ENCODE measurements around the gene TLE7.

The TLE7 gene

DNA sequence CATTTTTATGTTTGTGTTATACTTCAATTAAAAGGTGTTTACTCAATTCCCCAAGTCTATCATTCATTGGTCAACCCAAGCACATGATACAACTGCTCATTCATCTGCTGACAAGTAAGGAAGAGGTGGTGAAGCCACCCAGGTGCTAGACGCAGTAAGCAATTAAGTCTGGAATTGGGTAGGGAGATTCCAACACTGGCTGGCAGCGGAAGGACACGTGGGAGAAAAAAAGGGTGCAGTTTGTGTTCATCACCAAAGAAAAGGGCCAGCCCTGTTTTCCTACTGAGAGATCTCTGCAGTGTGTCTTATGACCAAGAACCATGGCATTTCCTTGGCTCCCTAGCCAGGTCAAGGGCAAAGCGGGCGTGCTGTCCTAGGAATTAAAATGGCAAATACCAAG is 32.0 kb upstream of the TLE7 start:
- Histone ChIP-seq H3K4me1 (no peaks in the 10 kb centered on the region), H3K27ac (no peak overlapping the region), H3K9me3 (no peaks in the 10 kb centered on the region), H3K9ac (no peak overlapping the region), H3K4me3 (no peak overlapping the region), H3K4me2 (no peak overlapping the region), H4K20me1 (no peaks in the 10 kb centered on the region), H3K36me3 (peaks cover 38% of the 10 kb centered on the region), H3K27me3 (no peaks in the 10 kb centered on the region)
- no peak for TF ChIP-seq Cebpa-rat (IDR thresholded peaks at IDR 0.05)

DNA sequence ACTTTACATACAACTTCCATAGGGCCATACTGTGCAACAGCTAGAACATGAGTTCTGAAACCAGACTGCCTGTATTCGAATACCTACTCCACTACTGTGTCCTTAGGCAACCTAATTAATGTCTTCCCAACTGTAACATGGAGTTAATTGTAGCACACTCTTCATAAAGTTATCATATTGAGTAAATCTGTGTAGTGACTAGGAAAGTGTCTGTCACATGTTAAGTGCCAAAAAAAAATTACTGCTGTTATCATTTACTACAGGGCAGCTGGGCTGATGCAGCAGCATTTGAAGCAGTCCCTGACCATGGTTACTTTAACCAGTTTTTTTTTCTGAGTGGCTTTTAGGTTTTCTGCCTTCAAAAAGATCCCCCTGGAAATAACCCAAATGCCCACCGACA is 31.1 kb upstream of the TLE7 start:
- Histone ChIP-seq H3K27ac (no peak overlapping the region), H3K36me3 (peaks cover 28% of the 10 kb centered on the region), H3K4me1 (no peaks in the 10 kb centered on the region), H4K20me1 (no peaks in the 10 kb centered on the region), H3K9ac (no peak overlapping the region), H3K4me2 (no peak overlapping the region), H3K27me3 (no peaks in the 10 kb centered on the region), H3K4me3 (no peak overlapping the region), H3K9me3 (no peaks in the 10 kb centered on the region)
- TF ChIP-seq Cebpa-rat (IDR thresholded peaks at IDR 0.05) = no peak

DNA sequence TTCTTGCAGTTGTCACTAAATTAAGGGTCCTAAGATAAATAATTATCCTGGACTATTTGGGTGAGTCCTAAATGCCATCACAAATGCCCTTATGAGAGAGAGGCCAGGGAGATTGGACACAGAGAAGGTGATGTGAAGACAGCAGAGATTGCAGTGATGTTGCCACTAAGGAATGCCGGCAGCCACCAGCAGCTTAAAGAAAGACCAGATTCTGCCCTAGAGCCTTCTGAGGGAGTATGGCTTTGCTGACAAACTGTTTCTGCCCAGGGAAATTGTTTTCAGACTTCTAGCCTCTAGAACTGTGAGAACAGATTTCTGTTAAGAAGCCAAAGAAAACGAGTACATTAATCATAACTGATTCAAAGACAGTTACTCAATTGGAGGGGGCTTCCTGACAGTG is 30.2 kb upstream of the TLE7 start:
- no peaks in the 10 kb centered on the region for H3K9me3 ChIP-seq
- H3K36me3 ChIP-seq = peaks cover 19% of the 10 kb centered on the region
- H3K4me2 ChIP-seq = no peak overlapping the region
- no peak overlapping the region for H3K27ac ChIP-seq
- H3K4me3 ChIP-seq = no peak overlapping the region
- no peak overlapping the region for H3K9ac ChIP-seq
- no peaks in the 10 kb centered on the region for H3K27me3 ChIP-seq
- TF ChIP-seq Cebpa-rat (IDR thresholded peaks at IDR 0.05) = no peak
- no peaks in the 10 kb centered on the region for H4K20me1 ChIP-seq
- no peaks in the 10 kb centered on the region for H3K4me1 ChIP-seq

- Histone ChIP-seq H3K36me3 (no peaks in the 10 kb centered on the region), H3K9ac (no peak overlapping the region), H4K20me1 (no peaks in the 10 kb centered on the region), H3K9me3 (no peaks in the 10 kb centered on the region), H3K27ac (no peak overlapping the region), H3K4me2 (no peak overlapping the region), H3K4me1 (no peaks in the 10 kb centered on the region), H3K4me3 (no peak overlapping the region), H3K27me3 (no peaks in the 10 kb centered on the region)
- no peak for TF ChIP-seq Cebpa-rat (IDR thresholded peaks at IDR 0.05)
Observed at GRCh38 chr16:71467810-71468209, 26.0 kb upstream of the TLE7 start.

DNA sequence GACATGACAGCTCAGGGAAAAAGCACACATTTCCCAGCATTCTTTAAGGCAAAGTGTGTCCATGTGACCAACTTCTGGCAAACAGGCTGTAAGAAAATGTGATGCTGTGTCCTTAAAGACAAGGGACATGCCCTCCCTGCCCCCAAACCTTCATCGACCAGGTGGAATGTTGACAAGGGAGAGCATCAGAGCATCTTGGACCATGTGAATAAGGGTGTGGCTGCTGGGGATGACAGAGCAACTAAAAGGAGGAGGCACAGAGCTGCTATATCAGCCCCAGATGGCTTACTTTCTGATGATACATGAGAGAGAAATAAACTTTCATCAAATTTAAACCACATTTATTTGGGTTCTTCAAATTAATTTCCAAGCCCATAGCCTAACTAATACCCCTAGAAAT is 22.4 kb upstream of the TLE7 start:
- H3K27ac ChIP-seq = no peak overlapping the region
- H4K20me1 ChIP-seq = peaks cover 1% of the 10 kb centered on the region; the same call in 1 of the 2 replicates
- no peak overlapping the region for H3K4me3 ChIP-seq
- no peak for TF ChIP-seq Cebpa-rat (IDR thresholded peaks at IDR 0.05)
- no peaks in the 10 kb centered on the region for H3K36me3 ChIP-seq
- peaks cover 22% of the 10 kb centered on the region for H3K4me1 ChIP-seq
- H3K27me3 ChIP-seq = no peaks in the 10 kb centered on the region
- no peak overlapping the region for H3K9ac ChIP-seq
- no peaks in the 10 kb centered on the region for H3K9me3 ChIP-seq
- no peak overlapping the region for H3K4me2 ChIP-seq

- peak within 1 kb of the TSS; percentile 83 for H3K27ac ChIP-seq
Observed at GRCh38 chr16:71461686-71462648, 20.1 kb upstream of the TLE7 start, which contains the start of gene ZNF23. Gene ZNF23, minus strand, starts transcription at chr16:71462247. Its CDS starts 5,451 bp downstream, at chr16:71456796.

GRCh38 chr16:71460941-71461340 is 19.1 kb upstream of the TLE7 start:
- Histone ChIP-seq H3K27me3 (no peaks in the 10 kb centered on the region), H3K4me2 (peak overlapping the region; percentile 94), H3K27ac (no peak overlapping the region), H4K20me1 (peaks cover 23% of the 10 kb centered on the region), H3K4me1 (peaks cover 22% of the 10 kb centered on the region), H3K9me3 (no peaks in the 10 kb centered on the region), H3K4me3 (peak overlapping the region; percentile 85), H3K9ac (no peak overlapping the region; the same call in 1 of the 2 replicates), H3K36me3 (peaks cover 12% of the 10 kb centered on the region)
- no peak for TF ChIP-seq Cebpa-rat (IDR thresholded peaks at IDR 0.05)

More at GRCh38 chr16:71461686-71462648, 20.1 kb upstream of the TLE7 start, which contains the start of gene ZNF23:
- Histone ChIP-seq H3K4me1 (peaks cover 22% of the 10 kb centered on the region), H3K4me3 (peak within 1 kb of the TSS; percentile 85), H3K36me3 (peaks cover 2% of the 10 kb centered on the region; the same call in 1 of the 2 replicates), H3K9ac (peak within 1 kb of the TSS; percentile 90), H3K27me3 (no peaks in the 10 kb centered on the region), H4K20me1 (peaks cover 23% of the 10 kb centered on the region), H3K4me2 (peak within 1 kb of the TSS; percentile 94), H3K9me3 (no peaks in the 10 kb centered on the region)
- TF ChIP-seq Cebpa-rat (IDR thresholded peaks at IDR 0.05) = no peak

DNA sequence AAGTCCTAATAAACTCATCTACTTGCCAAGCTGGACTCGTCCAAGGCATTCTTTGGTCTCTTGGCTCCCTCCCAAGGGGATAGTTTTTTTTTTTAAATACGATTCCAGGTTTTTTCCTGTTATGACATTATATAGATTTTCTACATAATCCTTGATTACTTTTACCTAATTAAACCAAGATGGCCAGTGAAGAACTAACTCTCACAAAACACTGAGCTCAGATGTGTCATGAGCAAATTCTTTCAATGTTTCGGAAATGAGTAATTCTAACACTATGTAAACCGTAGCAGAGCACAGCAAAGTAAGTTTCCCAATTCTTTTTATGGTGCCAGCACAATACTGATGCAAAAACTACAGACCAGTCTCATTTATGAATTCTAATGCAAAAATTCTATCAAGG is 18.4 kb upstream of the TLE7 start:
- Histone ChIP-seq H4K20me1 (peaks cover 23% of the 10 kb centered on the region), H3K4me2 (peak overlapping the region; percentile 94; the same call in 1 of the 2 replicates), H3K4me1 (peaks cover 22% of the 10 kb centered on the region), H3K9me3 (no peaks in the 10 kb centered on the region), H3K27ac (no peak overlapping the region), H3K36me3 (peaks cover 19% of the 10 kb centered on the region), H3K9ac (no peak overlapping the region), H3K4me3 (no peak overlapping the region), H3K27me3 (no peaks in the 10 kb centered on the region)
- TF ChIP-seq Cebpa-rat (IDR thresholded peaks at IDR 0.05) = no peak

DNA sequence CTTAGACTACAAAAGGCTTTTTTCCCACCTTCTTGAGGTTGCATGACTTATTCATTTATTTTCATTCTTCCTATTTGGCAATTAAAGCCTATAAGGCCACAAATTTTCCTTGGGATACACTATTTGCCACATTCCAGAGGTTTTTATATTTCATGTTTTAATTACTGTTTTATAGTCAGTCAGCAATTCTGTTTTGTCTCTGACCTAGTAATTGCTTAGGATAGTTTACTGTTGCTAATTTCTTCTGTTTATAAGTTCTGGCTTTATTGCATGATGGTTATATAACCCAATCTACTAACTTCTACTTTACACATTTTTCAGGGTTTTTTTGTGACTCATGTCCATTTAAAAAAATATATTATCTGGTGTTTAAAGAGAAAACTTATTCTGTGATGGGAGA is 17.7 kb upstream of the TLE7 start:
- H3K4me1 ChIP-seq = peaks cover 22% of the 10 kb centered on the region
- peaks cover under 1% of the 10 kb centered on the region; the same call in 1 of the 2 replicates for H3K9me3 ChIP-seq
- no peak overlapping the region for H3K4me2 ChIP-seq
- TF ChIP-seq Cebpa-rat (IDR thresholded peaks at IDR 0.05) = no peak
- no peak overlapping the region for H3K9ac ChIP-seq
- peaks cover 23% of the 10 kb centered on the region for H4K20me1 ChIP-seq
- H3K27me3 ChIP-seq = no peaks in the 10 kb centered on the region
- peaks cover 27% of the 10 kb centered on the region for H3K36me3 ChIP-seq
- H3K4me3 ChIP-seq = no peak overlapping the region
- no peak overlapping the region for H3K27ac ChIP-seq

DNA sequence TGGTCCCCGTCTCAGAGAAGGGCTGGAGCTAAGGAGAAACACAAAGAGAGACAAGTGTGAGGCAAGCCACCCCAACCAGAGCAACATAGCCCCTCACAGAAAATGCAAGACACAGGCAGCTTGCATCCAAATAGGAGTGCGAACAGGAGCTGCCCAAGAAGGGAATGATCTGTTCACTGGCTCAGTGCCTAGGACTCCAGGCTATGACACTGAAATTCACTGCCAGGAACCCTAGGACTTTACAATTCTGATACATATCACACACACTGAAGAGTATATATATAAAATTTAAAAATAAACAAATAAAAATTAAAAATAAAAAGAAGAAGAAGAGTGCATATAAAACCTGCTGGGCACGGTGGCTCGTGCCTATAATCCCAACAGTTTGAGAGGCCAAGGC is 14.9 kb upstream of the TLE7 start:
- no peak overlapping the region for H3K9ac ChIP-seq
- H3K27ac ChIP-seq = no peak overlapping the region
- no peaks in the 10 kb centered on the region for H3K27me3 ChIP-seq
- H3K4me2 ChIP-seq = no peak overlapping the region
- peaks cover 54% of the 10 kb centered on the region for H3K36me3 ChIP-seq
- no peak overlapping the region for H3K4me3 ChIP-seq
- peaks cover 23% of the 10 kb centered on the region for H4K20me1 ChIP-seq
- peaks cover 17% of the 10 kb centered on the region for H3K4me1 ChIP-seq
- no peak for TF ChIP-seq Cebpa-rat (IDR thresholded peaks at IDR 0.05)
- H3K9me3 ChIP-seq = peaks cover 28% of the 10 kb centered on the region

Measured in BLaER1 (cell line).